Frontal cortex (tissue), 1 donor: Measurements from ENCODE around the gene SH2B3. TPM values are rescaled to one million over a fixed set of nuclear protein-coding genes. Genes with fewer than 3 reads are reported as not detected.

Experiments
- total RNA-seq: library from RNA; depleted of rRNA; stranded (reverse); fragments of >200 nt; gene quantifications from one replicate; pipeline ENCODE4 v1.2.3, GENCODE V29; 2014

The SH2B3 gene
- total RNA-seq, 1 donor from 2014 or later, result 2.4 TPM

Other genes with a start within 250 kb of the SH2B3 start
- 8.2 TPM for gene PHETA1, start 36.8 kb upstream of the SH2B3 start, total RNA-seq
- gene ATXN2, start 193.4 kb downstream of the SH2B3 start, total RNA-seq, result 79.1 TPM